Left colon (tissue), 2 donors: Measurements from ENCODE around the gene OR7C1. TPM values are rescaled to one million over a fixed set of nuclear protein-coding genes. Genes with fewer than 3 reads are reported as not detected.
"Not testable (repeated sequence)": the region's sequence is repeated elsewhere in the genome, so short reads cannot be mapped to it uniquely, and the experiment has no call there.

Experiments used
- ATAC-seq: fragments of 200-7000 bp; cut with Tn5 transposase; one replicate; pipeline ENCODE4 v1.9.1; 2020; ENCODE audit warnings: mild to moderate bottlenecking, moderate library complexity
- DNase-seq, 2 donors: peaks; one replicate each; pipeline ENCODE4 v3.0.0-alpha.2; 2020
- intact Hi-C, 2 donors: fragments of 100-400 bp; cut with DNase I in 1 of 2; cut with micrococcal nuclease in 1 of 2; formaldehyde crosslinking; loops; one replicate each; pipeline versions ENCODE4 v1.11.2 to v1.14.0; 2022; cut with DNase I, micrococcal nuclease
- total RNA-seq, 2 donors: library from RNA; stranded (reverse); fragmentation: NEBNext Ultra II Directional; extraction: Animal tissue kit (Norgen Biotek cat#: 25700); gene quantifications; one replicate each; pipeline ENCODE4 v1.2.1, GENCODE V29; 2021
- donor health status: DM: no; HTN: no; CAD: no.
- donor health status: DM: yes; HTN: yes; CAD: no.

Gene OR7C1
- total RNA-seq, 2 donors from 2014 or later, result not detected

GRCh38 chr19:14792250-14792649, 42.7 kb downstream of the OR7C1 start:
- DNase-seq, intact Hi-C loops, ATAC-seq: not testable (repeated sequence)

DNA sequence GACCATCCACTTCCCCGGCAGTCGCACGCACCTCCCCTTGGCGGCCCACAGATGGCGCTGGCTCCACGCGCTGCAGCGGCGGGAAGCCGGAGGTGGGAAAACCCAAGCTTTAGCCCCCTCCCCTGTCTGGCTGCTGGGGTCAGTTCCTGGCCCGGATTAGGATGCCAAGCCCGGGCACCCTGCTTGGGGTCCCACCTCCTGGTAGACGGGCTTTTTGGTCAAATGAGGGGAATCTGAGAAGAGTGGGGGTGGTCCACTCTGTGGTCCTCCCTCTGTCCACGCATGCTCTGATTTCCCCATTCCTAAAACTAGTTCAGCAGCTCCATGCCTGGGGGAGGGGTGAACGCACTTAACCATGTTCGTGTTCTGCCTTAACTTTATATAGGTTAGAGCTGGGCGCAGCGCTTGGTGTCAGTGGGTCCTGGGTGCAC, 48.5 kb downstream of the OR7C1 start:
- intact Hi-C loops, result no loop called here
- DNase-seq, result peak in 1 of 2 donors; percentile 27

GRCh38 chr19:14785102-14785793, 49.7 kb downstream of the OR7C1 start:
- peak; percentile 56 for ATAC-seq
- peak in 1 of 2 donors; percentile 48 for DNase-seq
- intact Hi-C loops, result not testable (repeated sequence)

More for the DNA sequence above, 48.5 kb downstream of the OR7C1 start:
- ATAC-seq, result no peak

DNA sequence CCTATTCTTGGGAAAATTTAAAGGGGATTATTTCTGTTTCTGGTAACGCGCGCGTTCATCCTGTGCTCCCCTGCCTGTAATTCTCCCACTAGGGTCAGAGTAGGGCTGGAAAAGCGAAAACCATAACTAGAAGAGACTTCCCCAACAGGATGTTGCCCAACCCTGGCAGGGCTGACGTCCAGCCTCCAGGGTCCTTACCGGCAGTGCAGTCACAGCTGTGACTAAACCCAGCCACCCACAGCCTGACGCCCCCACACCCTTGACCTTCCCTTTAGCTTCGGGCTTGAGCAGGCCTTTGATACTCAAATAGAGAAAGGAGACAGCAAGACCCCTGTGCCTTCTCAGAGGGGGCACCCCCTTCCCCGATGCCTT, 50.3 kb downstream of the OR7C1 start:
- DNase-seq (peak; percentile 36 to 54), ATAC-seq (peak; percentile 21)
- intact Hi-C loops, result not testable (repeated sequence)

DNA sequence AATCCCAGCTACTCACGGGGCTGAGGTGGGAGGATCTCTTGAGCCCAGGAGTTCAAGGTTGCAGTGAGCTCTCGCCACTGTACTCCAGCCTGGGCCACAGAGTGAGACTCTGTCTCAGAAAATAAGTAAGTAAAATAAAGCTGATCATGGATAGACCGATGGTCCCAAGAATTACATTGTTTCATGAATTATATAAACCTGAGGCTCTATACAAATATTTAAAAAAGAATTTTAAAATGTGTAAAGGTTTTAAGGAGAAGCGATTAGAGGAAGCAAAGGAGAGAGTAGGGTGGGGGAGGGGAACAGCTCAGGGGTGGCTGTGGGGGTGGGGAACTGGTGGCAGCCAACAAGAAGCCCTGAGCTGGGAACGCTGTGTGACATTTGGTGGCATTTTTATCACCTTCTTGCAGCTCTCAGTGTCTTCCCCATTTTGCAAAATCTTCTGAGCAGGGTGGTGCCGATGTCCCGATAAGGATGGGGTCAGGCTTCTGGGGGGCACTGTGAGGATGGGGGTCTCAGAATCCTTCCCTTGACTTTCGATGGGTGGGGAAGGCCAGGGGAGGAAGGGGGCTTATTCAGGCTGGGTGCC, 51.5 kb downstream of the OR7C1 start:
- DNase-seq, ATAC-seq, intact Hi-C loops: not testable (repeated sequence)

DNA sequence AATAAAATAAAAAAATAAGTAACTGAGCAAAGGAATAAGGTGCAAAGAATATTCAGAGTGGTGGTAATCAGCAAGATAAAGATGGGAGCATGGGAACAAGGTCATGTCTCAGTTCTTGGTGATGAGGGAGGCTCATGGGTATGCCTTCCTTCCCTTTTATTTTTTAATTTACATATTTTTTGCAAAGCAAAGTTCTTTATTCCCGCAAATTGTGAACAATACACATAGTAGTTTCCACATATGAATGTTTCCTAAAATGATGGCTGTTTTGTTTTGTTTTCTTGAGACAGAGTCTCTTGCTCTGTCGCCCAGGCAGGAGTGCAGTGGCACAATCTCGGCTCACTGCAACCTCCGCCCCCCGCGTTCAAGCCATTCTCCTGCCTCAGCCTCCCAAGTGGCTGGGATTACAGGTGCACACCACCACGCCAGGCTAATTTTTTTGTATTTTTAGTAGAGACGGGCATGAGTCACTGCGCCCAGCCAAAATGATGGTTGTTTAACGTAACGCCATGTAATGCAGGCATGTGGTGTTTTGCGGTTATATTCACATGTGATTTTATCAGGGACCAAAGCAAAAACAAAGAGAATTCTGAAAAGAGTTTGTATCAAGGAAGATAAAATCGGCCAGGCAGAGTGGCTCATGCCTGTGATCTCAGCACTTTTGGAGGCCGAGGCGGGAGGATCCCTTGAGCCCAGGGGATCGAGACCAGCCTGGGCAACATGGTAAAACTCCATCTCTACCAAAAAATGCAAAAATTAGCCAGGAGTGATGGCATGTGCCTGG, 52.2 kb downstream of the OR7C1 start:
- intact Hi-C loops, result no loop called here
- DNase-seq (no peak), ATAC-seq (no peak)

- intact Hi-C loops, ATAC-seq, DNase-seq: not testable (repeated sequence)
Observed at GRCh38 chr19:14781713-14782536, 53.1 kb downstream of the OR7C1 start.

DNA sequence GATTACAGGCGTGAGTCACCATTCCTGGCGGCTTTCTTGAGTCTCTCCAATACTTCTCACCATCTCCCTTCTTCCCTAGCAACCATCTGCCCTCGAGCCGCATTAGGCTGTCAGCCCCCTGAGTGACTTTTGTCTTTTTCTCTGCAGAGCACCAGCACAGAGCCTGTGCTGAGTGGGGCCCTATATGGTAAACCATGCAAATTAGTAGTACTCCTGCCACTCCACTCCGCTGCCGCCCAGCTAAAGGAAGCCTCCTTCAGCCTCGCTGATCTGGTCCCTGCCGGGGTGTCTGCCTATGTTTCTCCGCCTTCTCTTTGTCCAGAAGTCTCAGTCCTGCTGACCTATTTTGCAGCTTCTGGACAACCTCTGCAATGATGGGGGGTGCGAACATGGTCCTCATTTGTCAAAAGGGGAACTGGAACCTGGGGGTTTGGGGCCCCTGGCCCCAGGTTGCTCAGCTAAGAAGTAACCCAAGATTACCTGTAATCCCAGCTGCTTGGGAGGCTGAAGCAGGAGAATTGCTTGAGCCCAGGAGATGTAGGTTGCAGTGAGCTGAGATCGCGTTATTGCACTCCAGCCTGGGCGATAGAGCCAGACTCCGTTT, 54.3 kb downstream of the OR7C1 start:
- ATAC-seq, DNase-seq, intact Hi-C loops: not testable (repeated sequence)

- intact Hi-C loops, result no loop called here
- DNase-seq (no peak), ATAC-seq (no peak)
Observed at GRCh38 chr19:14779151-14779550, 55.8 kb downstream of the OR7C1 start.

DNA sequence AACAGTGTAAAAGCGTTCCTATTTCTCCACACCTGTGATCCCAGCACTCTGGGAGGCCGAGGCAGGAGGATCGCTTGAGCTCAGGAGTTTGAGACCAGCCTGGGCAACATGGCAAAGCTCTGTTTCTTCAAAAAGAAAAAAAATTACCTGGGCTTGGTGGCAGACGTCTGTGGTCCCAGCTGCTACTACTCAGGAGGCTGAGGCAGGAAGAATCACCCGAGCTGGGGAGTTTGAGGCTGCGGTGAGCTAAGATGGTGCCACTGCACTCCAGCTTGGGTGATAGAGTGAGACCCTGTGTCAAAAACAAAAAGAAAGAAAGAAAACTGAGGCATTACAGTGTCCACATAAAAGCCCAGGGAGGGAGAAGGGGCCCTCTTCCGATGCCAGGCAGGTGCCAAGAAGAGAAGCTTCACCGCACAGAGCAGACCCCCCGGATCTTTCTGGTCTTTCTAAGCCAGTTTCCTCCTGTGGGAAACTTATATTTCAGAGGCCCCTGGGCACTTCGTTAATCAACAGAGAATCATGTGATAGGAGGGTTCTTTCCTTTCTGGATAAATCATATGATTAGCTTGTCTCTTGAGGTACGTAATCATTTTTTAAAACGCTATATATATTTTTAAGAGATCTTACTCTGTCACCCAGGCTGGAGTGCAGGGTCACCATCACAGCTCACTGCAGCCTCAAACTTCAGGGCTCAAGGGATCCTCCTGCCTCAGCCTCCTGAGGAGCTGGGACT, 56.7 kb downstream of the OR7C1 start, which contains the start of gene ADGRE2:
ADGRE2 (minus strand) TSS at position 451 of the 736 bp plus-strand sequence. CDS start 1,804 bp downstream, outside the sequence.
- ATAC-seq, intact Hi-C loops, DNase-seq: not testable (repeated sequence)

GRCh38 chr19:14777645-14778044, 57.3 kb downstream of the OR7C1 start:
- DNase-seq, intact Hi-C loops, ATAC-seq: not testable (repeated sequence)

GRCh38 chr19:14775869-14776586, 59.0 kb downstream of the OR7C1 start:
- DNase-seq (peak in 1 of 2 donors; percentile 24), ATAC-seq (peak; percentile 8)
- intact Hi-C loops, result no loop called here

DNA sequence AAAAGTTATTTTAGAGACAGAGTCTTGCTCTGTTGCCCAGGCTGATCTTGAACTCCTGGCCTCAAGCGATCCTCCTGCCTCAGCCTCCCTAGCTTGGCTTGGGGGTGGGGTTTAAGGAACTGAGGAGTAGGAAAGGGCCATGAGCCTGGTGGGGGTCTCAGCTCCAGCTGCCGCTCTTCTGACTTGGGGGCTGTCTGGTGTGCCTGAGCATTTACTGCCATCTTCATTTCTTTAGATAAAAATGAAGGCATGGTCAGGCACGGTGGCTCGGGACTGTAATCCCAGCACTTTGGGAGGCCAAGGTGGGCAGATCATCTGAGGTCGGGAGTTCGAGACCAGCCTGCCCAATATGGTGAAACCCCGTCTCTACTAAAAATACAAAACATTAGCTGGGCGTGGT, 59.7 kb downstream of the OR7C1 start:
- ATAC-seq, DNase-seq, intact Hi-C loops: not testable (repeated sequence)

DNA sequence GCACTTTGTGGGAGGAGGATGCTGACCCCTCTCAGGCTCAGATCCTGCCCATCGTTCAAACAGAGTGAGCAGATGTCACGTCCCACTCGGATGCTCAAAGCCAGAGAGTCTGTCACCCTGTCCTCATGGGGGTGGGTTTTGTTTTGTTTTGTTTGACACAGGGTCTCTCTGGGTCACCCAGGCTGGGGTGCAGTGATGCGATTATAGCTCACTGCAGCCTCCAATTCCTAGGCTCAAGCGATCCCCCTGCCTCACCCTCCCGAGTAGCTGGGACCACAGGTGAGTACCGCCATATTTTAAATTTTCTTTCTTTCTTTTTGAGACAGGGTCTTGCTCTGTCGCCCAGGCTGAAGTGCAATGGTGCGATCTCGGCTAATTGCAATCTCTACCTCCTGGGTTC, 60.6 kb downstream of the OR7C1 start:
- intact Hi-C loops, result no loop called here
- DNase-seq (no peak), ATAC-seq (no peak)

DNA sequence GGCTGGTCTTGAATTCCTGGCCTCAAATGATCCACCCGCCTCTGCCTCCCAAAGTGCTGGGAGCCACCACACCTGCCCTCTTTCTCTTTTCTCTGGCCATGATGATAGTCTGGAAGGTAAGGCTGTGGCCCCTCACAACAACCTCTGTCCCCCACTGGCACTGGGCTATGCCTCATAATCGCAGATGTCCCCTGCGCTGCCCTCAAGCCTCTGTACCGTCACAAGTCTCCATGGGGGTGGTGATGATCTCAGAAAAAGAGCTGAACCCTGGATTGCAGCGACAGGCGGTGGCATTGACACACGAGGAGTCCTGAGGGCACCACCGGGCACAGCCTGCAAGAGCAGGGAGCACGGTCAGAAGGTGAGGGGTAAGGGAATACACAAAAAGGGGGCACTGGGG, 61.3 kb downstream of the OR7C1 start:
- DNase-seq, ATAC-seq, intact Hi-C loops: not testable (repeated sequence)

DNA sequence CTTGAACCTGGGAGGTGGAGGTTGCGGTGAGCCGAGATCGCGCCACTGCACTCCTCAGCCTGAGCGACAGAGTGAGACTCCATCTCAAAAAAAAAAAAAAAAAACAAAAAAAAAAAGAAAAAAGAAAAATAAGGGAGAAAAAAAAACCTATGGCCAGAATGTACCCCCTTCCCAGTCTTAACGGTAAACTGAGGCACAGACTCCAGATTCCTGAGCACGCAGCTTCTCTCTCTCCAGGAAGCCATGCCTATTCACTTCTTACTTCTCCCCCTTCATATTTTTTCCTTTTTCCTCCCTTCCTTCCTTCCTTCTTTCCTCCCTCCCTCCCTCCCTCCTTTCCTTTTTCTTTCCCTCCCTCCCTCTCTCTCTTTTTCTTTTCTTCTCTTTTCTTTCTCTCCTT, 62.0 kb downstream of the OR7C1 start:
- DNase-seq, result no peak
- no peak for ATAC-seq
- intact Hi-C loops, result no loop called here

DNA sequence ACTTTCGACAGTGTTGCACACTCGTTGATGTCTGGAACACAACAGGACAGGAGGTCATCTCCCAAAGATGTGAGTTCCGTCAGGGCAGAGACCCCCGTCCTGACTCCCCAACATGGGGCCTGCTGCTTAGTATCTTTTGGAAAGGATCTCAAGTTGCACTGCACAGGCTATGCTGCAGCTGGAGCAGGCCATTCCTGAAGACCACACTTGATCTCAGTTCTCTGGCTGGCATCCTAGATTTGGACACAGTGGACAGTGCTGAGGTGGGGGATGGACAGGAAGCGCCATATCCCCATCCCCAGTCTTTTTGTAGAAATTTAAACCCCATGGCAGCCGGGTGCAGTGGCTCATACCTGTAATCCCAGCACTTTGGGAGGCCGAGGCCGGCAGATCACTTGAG, 62.5 kb downstream of the OR7C1 start:
- DNase-seq, result no peak
- intact Hi-C loops, result no loop called here
- ATAC-seq, result no peak
